GM21723 (cell line): ENCODE measurements around the gene HORMAD2.
"Not testable (repeated sequence)": the region's sequence is repeated elsewhere in the genome, so short reads cannot be mapped to it uniquely, and the experiment has no call there.

ENCODE experiments used
- ATAC-seq: cut with Tn5 transposase; IDR thresholded peaks from one replicate; pipeline ENCODE4 v1.9.1; 2021; ENCODE audit warnings: mild to moderate bottlenecking, moderate library complexity; ENCODE audit not compliant: unreplicated experiment

The HORMAD2 gene

DNA sequence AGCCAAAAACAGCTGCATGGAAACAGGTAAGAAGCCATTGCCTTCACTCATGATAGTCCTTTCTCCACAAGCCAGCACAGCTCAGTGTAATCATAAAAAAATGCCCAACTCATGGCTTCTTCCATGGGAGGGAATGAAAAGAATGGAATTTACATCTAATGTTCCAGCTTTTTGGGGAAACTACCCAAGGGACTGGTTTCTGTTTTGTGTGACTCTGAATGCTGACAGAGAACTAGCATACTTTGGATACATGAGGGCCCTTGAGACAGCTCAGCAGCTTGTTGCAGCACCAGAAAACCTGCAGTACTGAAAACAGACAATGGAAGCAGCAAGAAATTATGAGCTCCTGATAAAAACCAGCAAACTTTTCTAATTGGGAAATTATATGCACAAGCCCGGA lies 24.2 kb upstream of the HORMAD2 start:
- ATAC-seq = no peak

DNA sequence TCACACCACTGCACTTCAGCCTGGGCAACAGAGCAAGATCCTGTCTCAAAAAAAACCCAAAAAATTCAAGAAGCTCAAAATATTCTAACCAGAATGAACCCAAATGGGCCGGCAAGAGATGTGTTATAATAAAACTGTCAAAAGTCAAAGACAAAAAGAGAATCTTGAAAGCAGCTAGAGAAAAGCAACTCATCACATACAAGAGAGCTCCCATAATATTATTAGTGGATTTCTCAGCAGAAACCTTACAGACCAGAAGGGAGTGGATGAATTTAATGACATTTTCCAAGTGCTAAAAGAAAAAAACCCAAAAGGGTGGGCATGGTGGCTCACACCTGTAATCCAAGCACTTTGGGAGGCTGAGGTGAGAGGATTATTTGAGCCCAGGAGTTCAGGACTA lies 22.9 kb upstream of the HORMAD2 start:
- ATAC-seq = no peak

DNA sequence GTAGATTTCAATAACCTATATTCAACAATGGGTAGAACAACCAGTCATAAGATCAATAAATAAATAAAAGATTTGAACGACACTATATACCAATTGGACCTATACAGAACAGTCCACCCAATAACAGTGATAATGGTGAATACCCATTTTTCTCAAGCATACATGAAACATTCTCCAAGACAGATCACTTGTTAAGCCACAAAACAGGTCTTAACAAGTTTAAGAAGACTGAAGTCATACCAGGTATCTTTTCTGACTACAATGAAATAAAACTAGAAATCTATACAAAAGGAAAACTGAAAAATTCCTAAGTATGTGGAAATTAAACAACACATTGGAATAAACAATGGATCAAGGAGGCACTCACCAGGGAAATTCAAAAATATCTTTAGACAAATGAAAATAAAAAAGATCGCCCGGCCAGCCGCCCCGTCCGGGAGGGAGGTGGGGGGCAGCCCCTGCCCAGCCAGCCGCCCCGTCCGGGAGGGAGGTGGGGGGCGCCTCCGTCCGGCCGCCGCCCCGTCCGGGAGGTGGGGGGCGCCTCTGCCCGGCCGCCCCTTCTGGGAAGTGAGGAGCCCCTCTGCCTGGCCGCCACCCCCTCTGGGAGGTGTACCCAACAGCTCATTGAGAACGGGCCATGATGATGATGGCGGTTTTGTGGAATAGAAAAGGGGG lies 20.8 kb upstream of the HORMAD2 start:
- ATAC-seq = not testable (repeated sequence)

GRCh38 chr22:30061094-30061493 lies 19.2 kb upstream of the HORMAD2 start:
- not testable (repeated sequence) for ATAC-seq

DNA sequence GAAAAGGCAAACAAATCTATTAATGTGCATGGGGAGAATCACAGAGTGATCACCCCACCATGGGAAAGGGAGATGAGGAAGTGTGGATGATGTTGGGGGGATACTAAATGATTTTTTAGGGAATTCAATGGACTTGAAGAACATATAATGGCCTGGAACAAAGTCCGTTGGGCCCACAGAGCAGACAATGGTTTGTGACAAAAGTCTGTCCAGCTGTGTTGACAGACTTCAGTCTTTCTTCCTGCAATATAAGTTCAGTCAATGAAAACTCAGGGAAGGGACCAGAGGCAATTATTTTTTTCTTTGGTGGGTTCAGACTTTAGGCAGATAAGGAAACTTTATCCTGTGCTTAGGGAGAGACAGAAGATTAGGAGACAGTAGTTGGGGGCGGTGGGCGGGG lies 18.0 kb upstream of the HORMAD2 start:
- ATAC-seq = no peak

- no peak for ATAC-seq
Observed at GRCh38 chr22:30062950-30063349, 17.3 kb upstream of the HORMAD2 start.

- no peak for ATAC-seq
Observed at GRCh38 chr22:30064172-30064571, 16.1 kb upstream of the HORMAD2 start.

- ATAC-seq = no peak
Observed at GRCh38 chr22:30073743-30074142, 6.5 kb upstream of the HORMAD2 start.

- no peak for ATAC-seq
Observed at GRCh38 chr22:30074147-30074546, 6.1 kb upstream of the HORMAD2 start.

- ATAC-seq = no peak
Observed at GRCh38 chr22:30074994-30075393, 5.3 kb upstream of the HORMAD2 start.

- no peak for ATAC-seq
Observed at GRCh38 chr22:30077279-30077880, 2.9 kb upstream of the HORMAD2 start.

DNA sequence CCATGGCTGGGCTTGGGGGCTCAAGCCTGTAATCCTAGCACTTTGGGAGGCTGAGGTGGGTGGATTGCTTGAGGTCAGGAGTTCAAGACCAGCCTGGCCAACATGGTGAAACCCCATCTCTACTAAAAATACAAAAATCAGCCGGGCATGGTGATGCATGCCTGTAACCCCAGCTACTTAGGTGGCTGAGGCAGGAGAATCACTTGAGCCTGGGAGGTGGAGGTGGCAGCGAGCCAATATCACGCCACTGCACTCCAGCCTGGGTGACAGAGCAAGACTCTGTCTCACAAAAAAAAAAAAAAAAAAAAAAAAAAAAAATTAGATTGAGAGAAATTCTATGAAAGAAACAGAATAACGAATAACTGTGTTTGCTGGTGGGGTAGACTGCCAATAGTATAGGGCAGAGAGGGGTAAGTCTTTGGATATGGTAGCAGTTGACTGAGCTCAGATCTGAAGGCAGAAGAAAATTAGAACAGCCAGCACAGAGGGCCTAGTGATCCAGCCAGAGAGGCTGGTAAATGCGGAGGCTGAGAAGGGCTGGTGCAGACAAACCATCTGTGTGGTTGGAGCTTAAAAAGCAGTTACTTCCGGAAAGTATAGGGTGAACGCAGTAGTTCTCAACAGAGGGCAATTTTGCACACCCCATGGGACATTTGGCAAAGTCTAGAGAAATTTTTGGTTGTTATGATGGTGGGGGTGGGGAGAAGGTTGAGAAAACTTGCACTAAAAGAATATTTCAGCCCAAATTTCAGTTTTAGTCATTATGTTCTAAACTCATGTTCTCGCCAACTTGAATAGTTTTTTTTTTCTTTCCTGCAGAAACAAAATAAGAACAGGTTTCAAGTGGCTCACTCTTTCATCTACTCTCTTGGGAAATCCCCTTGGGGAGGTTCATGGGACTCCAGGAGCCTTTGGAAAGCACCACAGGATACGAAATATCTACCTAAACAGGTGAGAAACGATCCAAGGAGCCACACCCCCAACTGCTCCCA lies 1.6 kb upstream of the HORMAD2 start:
- no peak for ATAC-seq

DNA sequence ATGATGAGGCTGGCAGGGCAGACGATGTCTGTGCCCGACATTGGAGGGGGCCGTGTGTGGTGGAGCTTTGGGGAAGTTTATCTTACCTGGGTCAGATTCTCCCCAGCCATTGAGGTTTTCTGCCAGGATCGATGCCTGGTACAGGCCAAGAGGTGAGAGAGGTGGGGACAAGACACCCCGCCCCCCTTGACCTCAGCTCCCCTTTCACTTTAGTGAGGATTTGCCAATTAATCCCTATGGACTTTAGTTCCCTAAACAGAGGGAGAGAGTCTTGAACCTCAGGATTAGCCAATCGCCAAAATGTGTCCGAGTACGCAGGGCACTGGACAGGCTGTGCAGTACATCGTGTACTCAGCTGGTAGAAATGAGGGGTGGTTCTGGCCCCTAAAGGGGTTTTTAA lies 541 bp downstream of the HORMAD2 start:
- ATAC-seq = no peak

GRCh38 chr22:30086496-30086895 lies 6.2 kb downstream of the HORMAD2 start:
- ATAC-seq = no peak

DNA sequence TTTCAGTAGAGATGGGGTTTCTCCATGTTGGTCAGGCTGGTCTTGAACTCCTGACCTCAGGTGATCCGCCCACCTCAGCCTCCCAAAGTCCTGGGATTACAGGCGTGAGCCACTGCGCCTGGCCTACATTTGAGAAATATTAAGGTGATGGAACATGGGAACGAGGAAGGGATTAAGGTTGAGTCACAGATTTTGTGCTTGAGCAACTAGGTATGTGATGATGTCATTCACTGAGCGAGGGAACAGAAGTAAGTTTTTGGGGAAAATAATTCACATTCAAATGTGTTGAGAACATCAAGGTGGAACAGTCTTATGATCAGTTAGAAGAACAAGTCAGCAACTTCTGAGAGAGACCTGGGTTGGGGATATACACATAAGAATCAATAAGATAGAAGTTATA lies 6.8 kb downstream of the HORMAD2 start:
- not testable (repeated sequence) for ATAC-seq

DNA sequence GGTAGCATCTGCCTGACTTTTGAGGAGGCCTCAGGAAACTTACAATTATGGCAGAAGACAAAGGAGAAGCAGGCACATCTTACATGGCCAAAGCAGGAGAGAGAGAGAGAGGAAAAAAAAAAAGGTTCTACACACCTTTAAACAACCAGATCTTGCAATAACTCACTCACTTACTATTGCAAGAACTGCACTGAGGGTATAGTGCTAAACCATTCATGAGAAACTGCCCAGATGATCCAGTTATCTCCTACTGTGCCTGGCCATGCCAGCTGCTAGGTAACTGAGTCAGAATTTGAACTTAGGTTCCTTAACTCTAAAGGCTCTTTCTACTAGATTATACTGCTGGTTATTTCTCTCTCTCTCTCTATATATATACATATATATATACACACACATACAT lies 7.3 kb downstream of the HORMAD2 start:
- ATAC-seq = no peak

DNA sequence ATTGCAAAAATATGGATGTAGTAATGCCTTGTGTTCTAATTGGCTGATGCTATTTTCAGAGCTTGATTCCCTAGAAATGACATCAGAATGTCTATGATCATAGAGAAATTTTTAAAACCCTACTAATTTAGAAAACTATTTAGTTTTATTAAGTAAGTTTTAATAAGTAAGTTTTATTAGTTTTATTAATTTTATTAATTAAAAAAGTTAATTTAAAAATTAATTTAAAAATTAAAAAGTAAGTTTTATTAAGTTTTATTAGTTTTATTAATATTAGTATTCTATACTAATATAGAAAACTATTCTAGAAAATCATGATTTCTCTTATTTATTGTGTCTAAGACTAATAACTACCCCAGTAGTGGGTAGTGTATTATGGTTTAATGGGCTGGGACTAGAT lies 8.2 kb downstream of the HORMAD2 start:
- no peak for ATAC-seq

GRCh38 chr22:30089655-30089974 lies 9.4 kb downstream of the HORMAD2 start:
- ATAC-seq = no peak

- no peak for ATAC-seq
Observed at GRCh38 chr22:30092686-30093085, 12.4 kb downstream of the HORMAD2 start.

DNA sequence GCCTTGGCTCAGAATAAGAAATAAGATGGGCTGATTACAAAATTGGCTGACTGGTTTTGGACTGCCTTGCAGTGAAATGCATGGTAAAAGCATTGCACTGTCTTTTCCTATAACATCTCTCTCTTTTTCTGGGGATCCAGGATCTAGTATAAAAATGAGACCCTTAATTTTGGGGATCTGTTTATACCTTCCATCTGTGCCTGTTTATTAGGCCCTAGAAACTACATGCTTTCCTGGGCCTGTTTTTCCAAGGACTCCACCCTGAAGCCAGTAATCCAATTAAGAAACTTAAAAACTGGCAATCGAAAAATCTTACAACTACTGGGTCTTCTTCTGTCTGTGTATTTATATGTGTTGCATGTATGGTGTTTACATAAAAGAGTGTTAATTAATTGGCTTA lies 14.5 kb downstream of the HORMAD2 start:
- ATAC-seq = no peak

GRCh38 chr22:30097861-30098260 lies 17.6 kb downstream of the HORMAD2 start:
- no peak for ATAC-seq

DNA sequence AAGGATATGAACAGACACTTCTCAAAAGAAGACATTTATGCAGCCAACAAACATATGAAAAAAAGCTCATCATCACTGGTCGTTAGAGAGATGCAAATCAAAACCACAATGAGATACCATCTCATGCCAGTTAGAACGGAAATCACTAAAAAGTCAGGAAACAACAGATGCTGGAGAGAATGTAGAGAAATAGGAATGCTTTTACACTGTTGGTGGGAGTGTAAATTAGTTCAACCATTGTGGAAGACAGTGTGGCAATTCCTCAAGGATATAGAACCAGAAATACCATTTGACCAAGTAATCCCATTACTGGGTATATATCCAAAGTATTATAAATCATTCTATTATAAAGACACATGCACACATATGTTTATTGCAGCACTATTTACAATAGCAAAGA lies 20.5 kb downstream of the HORMAD2 start:
- ATAC-seq = not testable (repeated sequence)
